Measurements from ENCODE around the gene PDE8B.

DNA sequence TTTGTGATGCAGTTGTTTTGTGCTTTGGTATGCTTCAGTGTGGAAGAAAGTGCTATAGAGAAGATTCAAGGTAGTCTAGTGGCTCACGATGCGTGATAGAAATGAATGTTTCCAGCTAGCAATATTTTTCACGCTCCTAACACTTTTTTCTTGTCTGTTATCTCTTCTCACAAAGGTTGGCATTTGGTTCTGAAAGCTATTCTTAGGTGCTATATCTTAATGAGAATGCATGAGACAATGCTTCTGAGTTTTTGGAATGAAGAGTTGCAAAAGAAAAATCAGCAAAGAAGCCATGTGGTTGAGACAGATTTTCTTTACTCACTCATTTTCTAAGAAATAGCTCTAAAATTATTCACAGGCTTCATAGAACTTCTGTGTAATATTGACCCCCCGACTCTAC lies 122.6 kb downstream of the PDE8B start:
- TF ChIP-seq ZFP3 (CRISPR knock-in tag; IDR thresholded peaks at IDR 0.05) (no peak), ARNTL (CRISPR knock-in tag; IDR thresholded peaks at IDR 0.05; ENCODE audit: borderline replicate concordance, low read depth) (no peak)
